GM23338 (cell line): ENCODE results near the gene DSCAML1.

Experiments used
- CREB1 ChIP-seq: fragments of 250-450 bp; sonication (Bioruptor Pico); IDR thresholded peaks from 2 replicates; pipeline ENCODE4 v1.5.0; 2020; ENCODE audit warnings: low read depth, mild to moderate bottlenecking, moderate library complexity
- EZH2 ChIP-seq: fragments of 200-600 bp; sonication (generic); IDR thresholded peaks from one replicate; pipeline ENCODE4 v1.8.0; 2017; ENCODE audit warnings: antibody characterized with exemption, mild to moderate bottlenecking, low read depth; ENCODE audit not compliant: unreplicated experiment
- EZH2phosphoT487 ChIP-seq: fragments of 200-600 bp; sonication (generic); IDR thresholded peaks from one replicate; pipeline ENCODE4 v1.8.1; 2018; ENCODE audit warnings: antibody characterized with exemption; ENCODE audit not compliant: unreplicated experiment
- JUNB ChIP-seq: IDR thresholded peaks from one replicate; pipeline ENCODE4 v1.6.1; 2016; ENCODE audit warnings: antibody characterized with exemption; ENCODE audit not compliant: unreplicated experiment
- NANOG ChIP-seq: IDR thresholded peaks from 2 replicates; pipeline ENCODE4 v1.6.1; 2016; ENCODE audit warnings: antibody characterized with exemption, borderline replicate concordance
- POLR2AphosphoS5 ChIP-seq: IDR thresholded peaks from 2 replicates; pipeline ENCODE4 v1.6.1; 2016; ENCODE audit warnings: antibody characterized with exemption, low read depth
- STAT1 ChIP-seq: IDR thresholded peaks from one replicate; pipeline ENCODE4 v1.6.1; 2016; ENCODE audit warnings: antibody characterized with exemption; ENCODE audit not compliant: unreplicated experiment
- ZNF114 ChIP-seq: fragments of 250-450 bp; sonication (Bioruptor Pico); IDR thresholded peaks from 2 replicates; pipeline ENCODE4 v1.5.0; 2020; ENCODE audit warnings: mild to moderate bottlenecking, moderate library complexity
- ZNF331 ChIP-seq: fragments of 250-450 bp; sonication (Bioruptor Pico); IDR thresholded peaks from 2 replicates; pipeline ENCODE4 v1.5.0; 2020; ENCODE audit warnings: low read depth, mild to moderate bottlenecking, moderate library complexity
- TF ChIP-seq, protein P1 (sequence below), 2 experiments: fragments of 200-600 bp in 1 of 2; sonication (generic) in 1 of 2; conservative IDR thresholded peaks; 2 replicates each; pipeline versions ENCODE4 v1.5.1 to v1.6.1; 2016 to 2017; ENCODE audit warnings: antibody characterized with exemption in 2 of 2, low read depth in 2 of 2, mild to moderate bottlenecking in 2 of 2, moderate library complexity in 1 of 2
- TF ChIP-seq, protein P2 (sequence below): IDR thresholded peaks from one replicate; pipeline ENCODE4 v1.6.1; 2018; ENCODE audit warnings: antibody characterized with exemption; ENCODE audit not compliant: unreplicated experiment
- TF ChIP-seq, protein P3 (sequence below): IDR thresholded peaks from 2 replicates; pipeline ENCODE4 v1.6.1; 2016; ENCODE audit warnings: antibody characterized with exemption
- TF ChIP-seq, protein P4 (sequence below): fragments of 250-450 bp; sonication (Bioruptor Pico); IDR thresholded peaks from 2 replicates; pipeline ENCODE4 v1.5.0; 2020; ENCODE audit warnings: mild to moderate bottlenecking, moderate library complexity

DNA sequence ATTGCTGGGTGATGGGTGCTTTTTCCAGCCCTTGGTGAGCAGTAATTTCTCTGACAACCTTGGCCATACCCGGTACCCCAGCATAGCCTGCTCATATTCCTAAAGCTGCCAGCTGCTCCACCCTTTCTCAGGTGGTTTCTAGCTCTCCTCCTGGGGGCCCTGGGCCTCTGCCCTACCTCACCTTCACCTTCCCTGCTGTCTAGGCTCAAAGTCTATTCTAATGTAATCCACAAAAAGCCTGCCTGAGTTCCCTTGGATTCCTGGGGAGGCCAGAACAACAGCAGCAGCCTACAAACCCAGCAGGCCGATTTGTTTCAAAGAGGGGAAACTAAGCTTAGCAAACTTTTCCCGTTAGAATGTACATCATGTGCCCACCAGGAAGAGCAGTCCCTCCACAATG lies 117.6 kb downstream of the DSCAML1 start:
- no peak for TF ChIP-seq POLR2AphosphoS5
- TF ChIP-seq, protein P1, sequence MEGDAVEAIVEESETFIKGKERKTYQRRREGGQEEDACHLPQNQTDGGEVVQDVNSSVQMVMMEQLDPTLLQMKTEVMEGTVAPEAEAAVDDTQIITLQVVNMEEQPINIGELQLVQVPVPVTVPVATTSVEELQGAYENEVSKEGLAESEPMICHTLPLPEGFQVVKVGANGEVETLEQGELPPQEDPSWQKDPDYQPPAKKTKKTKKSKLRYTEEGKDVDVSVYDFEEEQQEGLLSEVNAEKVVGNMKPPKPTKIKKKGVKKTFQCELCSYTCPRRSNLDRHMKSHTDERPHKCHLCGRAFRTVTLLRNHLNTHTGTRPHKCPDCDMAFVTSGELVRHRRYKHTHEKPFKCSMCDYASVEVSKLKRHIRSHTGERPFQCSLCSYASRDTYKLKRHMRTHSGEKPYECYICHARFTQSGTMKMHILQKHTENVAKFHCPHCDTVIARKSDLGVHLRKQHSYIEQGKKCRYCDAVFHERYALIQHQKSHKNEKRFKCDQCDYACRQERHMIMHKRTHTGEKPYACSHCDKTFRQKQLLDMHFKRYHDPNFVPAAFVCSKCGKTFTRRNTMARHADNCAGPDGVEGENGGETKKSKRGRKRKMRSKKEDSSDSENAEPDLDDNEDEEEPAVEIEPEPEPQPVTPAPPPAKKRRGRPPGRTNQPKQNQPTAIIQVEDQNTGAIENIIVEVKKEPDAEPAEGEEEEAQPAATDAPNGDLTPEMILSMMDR (conservative IDR thresholded peaks at IDR 0.05; ENCODE audit: low read depth in 2 of 2) = no peak
- no peak for TF ChIP-seq CREB1 (CRISPR knock-in tag)
- TF ChIP-seq EZH2 = no peak
- TF ChIP-seq STAT1 = no peak
- TF ChIP-seq EZH2phosphoT487 = no peak
- TF ChIP-seq, protein P2, sequence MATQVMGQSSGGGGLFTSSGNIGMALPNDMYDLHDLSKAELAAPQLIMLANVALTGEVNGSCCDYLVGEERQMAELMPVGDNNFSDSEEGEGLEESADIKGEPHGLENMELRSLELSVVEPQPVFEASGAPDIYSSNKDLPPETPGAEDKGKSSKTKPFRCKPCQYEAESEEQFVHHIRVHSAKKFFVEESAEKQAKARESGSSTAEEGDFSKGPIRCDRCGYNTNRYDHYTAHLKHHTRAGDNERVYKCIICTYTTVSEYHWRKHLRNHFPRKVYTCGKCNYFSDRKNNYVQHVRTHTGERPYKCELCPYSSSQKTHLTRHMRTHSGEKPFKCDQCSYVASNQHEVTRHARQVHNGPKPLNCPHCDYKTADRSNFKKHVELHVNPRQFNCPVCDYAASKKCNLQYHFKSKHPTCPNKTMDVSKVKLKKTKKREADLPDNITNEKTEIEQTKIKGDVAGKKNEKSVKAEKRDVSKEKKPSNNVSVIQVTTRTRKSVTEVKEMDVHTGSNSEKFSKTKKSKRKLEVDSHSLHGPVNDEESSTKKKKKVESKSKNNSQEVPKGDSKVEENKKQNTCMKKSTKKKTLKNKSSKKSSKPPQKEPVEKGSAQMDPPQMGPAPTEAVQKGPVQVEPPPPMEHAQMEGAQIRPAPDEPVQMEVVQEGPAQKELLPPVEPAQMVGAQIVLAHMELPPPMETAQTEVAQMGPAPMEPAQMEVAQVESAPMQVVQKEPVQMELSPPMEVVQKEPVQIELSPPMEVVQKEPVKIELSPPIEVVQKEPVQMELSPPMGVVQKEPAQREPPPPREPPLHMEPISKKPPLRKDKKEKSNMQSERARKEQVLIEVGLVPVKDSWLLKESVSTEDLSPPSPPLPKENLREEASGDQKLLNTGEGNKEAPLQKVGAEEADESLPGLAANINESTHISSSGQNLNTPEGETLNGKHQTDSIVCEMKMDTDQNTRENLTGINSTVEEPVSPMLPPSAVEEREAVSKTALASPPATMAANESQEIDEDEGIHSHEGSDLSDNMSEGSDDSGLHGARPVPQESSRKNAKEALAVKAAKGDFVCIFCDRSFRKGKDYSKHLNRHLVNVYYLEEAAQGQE = no peak
- TF ChIP-seq NANOG = no peak
- TF ChIP-seq, protein P3, sequence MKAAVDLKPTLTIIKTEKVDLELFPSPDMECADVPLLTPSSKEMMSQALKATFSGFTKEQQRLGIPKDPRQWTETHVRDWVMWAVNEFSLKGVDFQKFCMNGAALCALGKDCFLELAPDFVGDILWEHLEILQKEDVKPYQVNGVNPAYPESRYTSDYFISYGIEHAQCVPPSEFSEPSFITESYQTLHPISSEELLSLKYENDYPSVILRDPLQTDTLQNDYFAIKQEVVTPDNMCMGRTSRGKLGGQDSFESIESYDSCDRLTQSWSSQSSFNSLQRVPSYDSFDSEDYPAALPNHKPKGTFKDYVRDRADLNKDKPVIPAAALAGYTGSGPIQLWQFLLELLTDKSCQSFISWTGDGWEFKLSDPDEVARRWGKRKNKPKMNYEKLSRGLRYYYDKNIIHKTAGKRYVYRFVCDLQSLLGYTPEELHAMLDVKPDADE = no peak
- no peak for TF ChIP-seq ZNF114 (CRISPR knock-in tag)
- no peak for TF ChIP-seq JUNB
- TF ChIP-seq ZNF331 (CRISPR knock-in tag) = no peak
- TF ChIP-seq, protein P4, sequence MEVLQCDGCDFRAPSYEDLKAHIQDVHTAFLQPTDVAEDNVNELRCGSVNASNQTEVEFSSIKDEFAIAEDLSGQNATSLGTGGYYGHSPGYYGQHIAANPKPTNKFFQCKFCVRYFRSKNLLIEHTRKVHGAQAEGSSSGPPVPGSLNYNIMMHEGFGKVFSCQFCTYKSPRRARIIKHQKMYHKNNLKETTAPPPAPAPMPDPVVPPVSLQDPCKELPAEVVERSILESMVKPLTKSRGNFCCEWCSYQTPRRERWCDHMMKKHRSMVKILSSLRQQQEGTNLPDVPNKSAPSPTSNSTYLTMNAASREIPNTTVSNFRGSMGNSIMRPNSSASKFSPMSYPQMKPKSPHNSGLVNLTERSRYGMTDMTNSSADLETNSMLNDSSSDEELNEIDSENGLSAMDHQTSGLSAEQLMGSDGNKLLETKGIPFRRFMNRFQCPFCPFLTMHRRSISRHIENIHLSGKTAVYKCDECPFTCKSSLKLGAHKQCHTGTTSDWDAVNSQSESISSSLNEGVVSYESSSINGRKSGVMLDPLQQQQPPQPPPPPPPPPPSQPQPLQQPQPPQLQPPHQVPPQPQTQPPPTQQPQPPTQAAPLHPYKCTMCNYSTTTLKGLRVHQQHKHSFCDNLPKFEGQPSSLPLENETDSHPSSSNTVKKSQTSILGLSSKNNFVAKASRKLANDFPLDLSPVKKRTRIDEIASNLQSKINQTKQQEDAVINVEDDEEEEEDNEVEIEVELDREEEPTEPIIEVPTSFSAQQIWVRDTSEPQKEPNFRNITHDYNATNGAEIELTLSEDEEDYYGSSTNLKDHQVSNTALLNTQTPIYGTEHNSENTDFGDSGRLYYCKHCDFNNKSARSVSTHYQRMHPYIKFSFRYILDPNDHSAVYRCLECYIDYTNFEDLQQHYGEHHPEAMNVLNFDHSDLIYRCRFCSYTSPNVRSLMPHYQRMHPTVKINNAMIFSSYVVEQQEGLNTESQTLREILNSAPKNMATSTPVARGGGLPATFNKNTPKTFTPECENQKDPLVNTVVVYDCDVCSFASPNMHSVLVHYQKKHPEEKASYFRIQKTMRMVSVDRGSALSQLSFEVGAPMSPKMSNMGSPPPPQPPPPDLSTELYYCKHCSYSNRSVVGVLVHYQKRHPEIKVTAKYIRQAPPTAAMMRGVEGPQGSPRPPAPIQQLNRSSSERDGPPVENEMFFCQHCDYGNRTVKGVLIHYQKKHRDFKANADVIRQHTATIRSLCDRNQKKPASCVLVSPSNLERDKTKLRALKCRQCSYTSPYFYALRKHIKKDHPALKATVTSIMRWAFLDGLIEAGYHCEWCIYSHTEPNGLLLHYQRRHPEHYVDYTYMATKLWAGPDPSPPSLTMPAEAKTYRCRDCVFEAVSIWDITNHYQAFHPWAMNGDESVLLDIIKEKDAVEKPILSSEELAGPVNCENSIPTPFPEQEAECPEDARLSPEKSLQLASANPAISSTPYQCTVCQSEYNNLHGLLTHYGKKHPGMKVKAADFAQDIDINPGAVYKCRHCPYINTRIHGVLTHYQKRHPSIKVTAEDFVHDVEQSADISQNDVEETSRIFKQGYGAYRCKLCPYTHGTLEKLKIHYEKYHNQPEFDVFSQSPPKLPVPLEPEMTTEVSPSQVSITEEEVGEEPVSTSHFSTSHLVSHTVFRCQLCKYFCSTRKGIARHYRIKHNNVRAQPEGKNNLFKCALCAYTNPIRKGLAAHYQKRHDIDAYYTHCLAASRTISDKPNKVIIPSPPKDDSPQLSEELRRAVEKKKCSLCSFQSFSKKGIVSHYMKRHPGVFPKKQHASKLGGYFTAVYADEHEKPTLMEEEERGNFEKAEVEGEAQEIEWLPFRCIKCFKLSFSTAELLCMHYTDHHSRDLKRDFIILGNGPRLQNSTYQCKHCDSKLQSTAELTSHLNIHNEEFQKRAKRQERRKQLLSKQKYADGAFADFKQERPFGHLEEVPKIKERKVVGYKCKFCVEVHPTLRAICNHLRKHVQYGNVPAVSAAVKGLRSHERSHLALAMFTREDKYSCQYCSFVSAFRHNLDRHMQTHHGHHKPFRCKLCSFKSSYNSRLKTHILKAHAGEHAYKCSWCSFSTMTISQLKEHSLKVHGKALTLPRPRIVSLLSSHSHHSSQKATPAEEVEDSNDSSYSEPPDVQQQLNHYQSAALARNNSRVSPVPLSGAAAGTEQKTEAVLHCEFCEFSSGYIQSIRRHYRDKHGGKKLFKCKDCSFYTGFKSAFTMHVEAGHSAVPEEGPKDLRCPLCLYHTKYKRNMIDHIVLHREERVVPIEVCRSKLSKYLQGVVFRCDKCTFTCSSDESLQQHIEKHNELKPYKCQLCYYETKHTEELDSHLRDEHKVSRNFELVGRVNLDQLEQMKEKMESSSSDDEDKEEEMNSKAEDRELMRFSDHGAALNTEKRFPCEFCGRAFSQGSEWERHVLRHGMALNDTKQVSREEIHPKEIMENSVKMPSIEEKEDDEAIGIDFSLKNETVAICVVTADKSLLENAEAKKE = no peak
